Liver (tissue), 9 donors: Measurements from ENCODE around the gene TRPM1. TPM values are rescaled to one million over a fixed set of nuclear protein-coding genes. Genes with fewer than 3 reads are reported as not detected.

ENCODE experiments used
- DNase-seq: peaks from one replicate; pipeline ENCODE4 v3.0.0-alpha.2; 2017; ENCODE audit warnings: low spot score
- H3K27ac ChIP-seq, 2 donors: one replicate each; pipeline ENCODE4 v1.7.0; 2013; ENCODE audit warnings: inconsistent platforms in 2 of 2, low read length in 2 of 2, control low read depth in 1 of 2, low read depth in 1 of 2, mild to moderate bottlenecking in 1 of 2
- H3K27me3 ChIP-seq, 4 donors: one replicate each; pipeline versions ENCODE4 v1.6.1 to v1.7.0; 2013; ENCODE audit warnings: low read length in 3 of 4, inconsistent platforms in 1 of 4, mild to moderate bottlenecking in 1 of 4, moderate library complexity in 1 of 4; ENCODE audit not compliant: control insufficient read depth in 4 of 4, insufficient read depth in 4 of 4
- H3K36me3 ChIP-seq, 4 donors: one replicate each; pipeline versions ENCODE4 v1.6.1 to v1.7.0; 2013; ENCODE audit warnings: low read length in 3 of 4, mild to moderate bottlenecking in 3 of 4, low read depth in 1 of 4, moderate library complexity in 1 of 4; ENCODE audit not compliant: control insufficient read depth in 4 of 4, insufficient read depth in 3 of 4
- H3K4me1 ChIP-seq, 4 donors: one replicate each; pipeline versions ENCODE4 v1.6.1 to v1.7.0; 2013; ENCODE audit warnings: low read length in 3 of 4, mild to moderate bottlenecking in 3 of 4, moderate library complexity in 1 of 4; ENCODE audit not compliant: control insufficient read depth in 4 of 4, insufficient read depth in 4 of 4
- H3K4me3 ChIP-seq, 3 donors: one replicate each; pipeline versions ENCODE4 v1.6.1 to v1.7.0; 2013; ENCODE audit warnings: low read length in 3 of 3, control low read depth in 1 of 3, low read depth in 1 of 3, mild to moderate bottlenecking in 1 of 3
- H3K9ac ChIP-seq, 2 donors: one replicate each; pipeline ENCODE4 v1.7.0; 2013; ENCODE audit warnings: low read length in 2 of 2, mild to moderate bottlenecking in 2 of 2, moderate library complexity in 2 of 2, control low read depth in 1 of 2, low read depth in 1 of 2
- H3K9me3 ChIP-seq, 4 donors: one replicate each; pipeline versions ENCODE4 v1.6.1 to v1.7.0; 2013; ENCODE audit warnings: low read length in 3 of 4; ENCODE audit not compliant: control insufficient read depth in 4 of 4
- ATF3 ChIP-seq: IDR thresholded peaks from 2 replicates; pipeline ENCODE4 v1.6.1; 2016; ENCODE audit warnings: antibody characterized with exemption
- CTCF ChIP-seq: fragments of 150-350 bp; IDR thresholded peaks from 2 replicates; pipeline ENCODE4 v1.5.1; 2017; ENCODE audit warnings: improper control_type of control experiment, low read depth, low read length; ENCODE audit not compliant: missing input control
- EGR1 ChIP-seq, 2 donors: IDR thresholded peaks; 2 replicates each; pipeline ENCODE4 v1.6.1; 2016 to 2018; ENCODE audit warnings: antibody characterized with exemption in 2 of 2, low read depth in 2 of 2
- FOXA1 ChIP-seq: IDR thresholded peaks from 2 replicates; pipeline ENCODE4 v1.6.1; 2016; ENCODE audit warnings: antibody characterized with exemption
- FOXA2 ChIP-seq: IDR thresholded peaks from 2 replicates; pipeline ENCODE4 v1.6.1; 2016; ENCODE audit warnings: antibody characterized with exemption
- GABPA ChIP-seq, 2 donors: IDR thresholded peaks in 1 of 2; conservative IDR thresholded peaks in 1 of 2; 2 replicates each; pipeline ENCODE4 v1.6.1; 2016; ENCODE audit warnings: antibody characterized with exemption in 2 of 2, mild to moderate bottlenecking in 1 of 2, moderate library complexity in 1 of 2
- HNF4A ChIP-seq, 2 donors: conservative IDR thresholded peaks; 2 replicates each; pipeline ENCODE4 v1.6.1; 2016; ENCODE audit warnings: antibody characterized with exemption in 2 of 2, mild to moderate bottlenecking in 2 of 2
- HNF4G ChIP-seq: IDR thresholded peaks from 2 replicates; pipeline ENCODE4 v1.6.1; 2016; ENCODE audit warnings: antibody characterized with exemption
- JUND ChIP-seq, 2 donors: IDR thresholded peaks; 2 replicates each; pipeline ENCODE4 v1.6.1; 2016; ENCODE audit warnings: antibody characterized with exemption in 2 of 2
- MAX ChIP-seq: IDR thresholded peaks from 2 replicates; pipeline ENCODE4 v1.6.1; 2016; ENCODE audit warnings: antibody characterized with exemption
- NR2F2 ChIP-seq: IDR thresholded peaks from 2 replicates; pipeline ENCODE4 v1.6.1; 2016; ENCODE audit warnings: antibody characterized with exemption
- RAD21 ChIP-seq, 2 donors: IDR thresholded peaks; 2 replicates each; pipeline ENCODE4 v1.6.1; 2016; ENCODE audit warnings: antibody characterized with exemption in 2 of 2, mild to moderate bottlenecking in 2 of 2
- REST ChIP-seq: IDR thresholded peaks from 2 replicates; pipeline ENCODE4 v1.6.1; 2016; ENCODE audit warnings: antibody characterized with exemption, mild to moderate bottlenecking
- RXRA ChIP-seq, 2 donors: IDR thresholded peaks; 2 replicates each; pipeline ENCODE4 v1.6.1; 2017 to 2018; ENCODE audit warnings: antibody characterized with exemption in 2 of 2, mild to moderate bottlenecking in 1 of 2
- SP1 ChIP-seq: IDR thresholded peaks from 2 replicates; pipeline ENCODE4 v1.6.1; 2018; ENCODE audit warnings: antibody characterized with exemption, mild to moderate bottlenecking
- TAF1 ChIP-seq: conservative IDR thresholded peaks from 2 replicates; pipeline ENCODE4 v1.6.1; 2016; ENCODE audit warnings: antibody characterized with exemption, mild to moderate bottlenecking
- YY1 ChIP-seq: IDR thresholded peaks from 2 replicates; pipeline ENCODE4 v1.6.1; 2016; ENCODE audit warnings: antibody characterized with exemption, mild to moderate bottlenecking
- ZBTB33 ChIP-seq: IDR thresholded peaks from 2 replicates; pipeline ENCODE4 v1.6.1; 2016; ENCODE audit warnings: antibody characterized with exemption
- WGBS: extraction: QIAGEN DNeasy Blood & Tissue Kit; methylation state at CpG from one replicate; pipeline ENCODE4 v1.1.7; 2013; 5-methylcytosine and 5-hydroxymethylcytosine counted together
- polyA plus RNA-seq, 2 donors: library from polyadenylated mRNA; stranded (reverse) in 1 of 2; unstranded in 1 of 2; fragments of 200-250 nt in 1 of 2; fragments of >200 nt in 1 of 2; fragmentation: Nextera tagmentation in 1 of 2; extraction: Ambion mirVana in 1 of 2; gene quantifications; one replicate each; pipeline versions ENCODE4 v1.2.1 to v1.2.3, GENCODE V29; 2013 to 2015
- total RNA-seq, 2 donors: library from RNA; depleted of rRNA; stranded (reverse); fragments of >200 nt; gene quantifications; one replicate each; pipeline ENCODE4 v1.2.3, GENCODE V29; 2014
- donor health status: healthy.
- donor health status: healthy.
- donor health status: healthy.
- donor health status: healthy.
- donor health status: healthy.

TRPM1 gene
- total and polyA plus RNA-seq, 4 donors: not detected

- H3K9me3 ChIP-seq: no peaks in the 10 kb centered on the region
- no peaks in the 10 kb centered on the region for H3K36me3 ChIP-seq
- H3K27me3 ChIP-seq: no peaks in the 10 kb centered on the region
- TF ChIP-seq NR2F2 (no peak), HNF4A (conservative IDR thresholded peaks at IDR 0.05) (no peak), RXRA (IDR thresholded peaks at IDR 0.05) (no peak), HNF4G (no peak), TAF1 (no peak), ZBTB33 (no peak), SP1 (no peak), CTCF (no peak), JUND (IDR thresholded peaks at IDR 0.05) (no peak), YY1 (no peak), GABPA (IDR thresholded peaks at IDR 0.05 in 1 of 2, conservative IDR thresholded peaks at IDR 0.05 in 1 of 2) (no peak), REST (no peak), FOXA2 (no peak), RAD21 (IDR thresholded peaks at IDR 0.05) (no peak), FOXA1 (no peak), ATF3 (no peak), EGR1 (IDR thresholded peaks at IDR 0.05; ENCODE audit: low read depth in 2 of 2) (no peak), MAX (no peak)
- WGBS: 92% methylated on average over 24 of the region's 24 CpGs
- peaks cover 3 to 25% (median 18%) of the 10 kb centered on the region in 4 donors for H3K4me1 ChIP-seq
- H3K27ac ChIP-seq: no peak overlapping the region
- DNase-seq: no peak
- H3K9ac ChIP-seq: no peak overlapping the region
- no peak overlapping the region for H3K4me3 ChIP-seq
Observed at GRCh38 chr15:31102374-31103342, 1.1 kb upstream of the TRPM1 start.
